Measurements from ENCODE around the gene ZMYND11. TPM values are rescaled to one million over a fixed set of nuclear protein-coding genes. Genes with fewer than 3 reads are reported as not detected.

Gene ZMYND11
- total and polyA plus RNA-seq, 2 experiments from 2014 or later: 31.5 to 70.2 TPM

- H3K27me3 ChIP-seq: no peaks in the 10 kb centered on the region
Measured at GRCh38 chr10:129810-130209, 5.4 kb upstream of the ZMYND11 start.

GRCh38 chr10:132946-133898 is 2.0 kb upstream of the ZMYND11 start:
- H3K4me3 ChIP-seq: peak overlapping the region; percentile 92
- peaks cover 33% of the 10 kb centered on the region for H3K4me1 ChIP-seq (ENCODE audit: insufficient read depth)
- TF ChIP-seq CTCF (IDR thresholded peaks at IDR 0.05; ENCODE audit: poor library complexity) (no peak), EZH2phosphoT487 (IDR thresholded peaks at IDR 0.05; ENCODE audit: low read depth, severe bottlenecking, unreplicated experiment) (no peak), EZH2 (IDR thresholded peaks at IDR 0.05; ENCODE audit: borderline replicate concordance) (no peak)
- peak; percentile 30 for DNase-seq (ENCODE audit: low spot score)
- peaks cover 21% of the 10 kb centered on the region for H4K20me1 ChIP-seq (ENCODE audit: insufficient read depth, poor library complexity, severe bottlenecking)
- H3K79me2 ChIP-seq: peaks cover 56% of the 10 kb centered on the region
- H3K27ac ChIP-seq: peak overlapping the region; percentile 99
- no peaks in the 10 kb centered on the region for H3K36me3 ChIP-seq (replicated peaks; ENCODE audit: insufficient read depth, low read depth)
- peak overlapping the region; percentile 83 for H3K4me2 ChIP-seq
- no peaks in the 10 kb centered on the region for H3K9me3 ChIP-seq (ENCODE audit: low read depth)
- H2AFZ ChIP-seq: peak overlapping the region; percentile 96
- H3K9me2 ChIP-seq (replicated peaks; ENCODE audit: insufficient read depth): no peaks in the 10 kb centered on the region
- 39% methylated on average over 10 of the region's 10 CpGs for WGBS (ENCODE audit: low lambda C conversion rate, missing lambda C conversion rate)
- H3K27me3 ChIP-seq: no peaks in the 10 kb centered on the region

More at GRCh38 chr10:129810-130209, 5.4 kb upstream of the ZMYND11 start:
- no peaks in the 10 kb centered on the region for H3K9me3 ChIP-seq (ENCODE audit: low read depth)
- no peaks in the 10 kb centered on the region for H3K36me3 ChIP-seq (replicated peaks; ENCODE audit: insufficient read depth, low read depth)
- no peaks in the 10 kb centered on the region for H4K20me1 ChIP-seq (ENCODE audit: insufficient read depth, poor library complexity, severe bottlenecking)
- H3K4me1 ChIP-seq (ENCODE audit: insufficient read depth): peaks cover 24% of the 10 kb centered on the region
- whole genome bisulfite sequencing (ENCODE audit: low lambda C conversion rate, missing lambda C conversion rate): 35% methylated on average over 4 of the region's 4 CpGs
- DNase-seq (ENCODE audit: low spot score): no peak
- H3K79me2 ChIP-seq: peaks cover 31% of the 10 kb centered on the region
- no peaks in the 10 kb centered on the region for H3K9me2 ChIP-seq (replicated peaks; ENCODE audit: insufficient read depth)
- H3K27ac ChIP-seq: no peak overlapping the region
- H3K4me2 ChIP-seq: no peak overlapping the region
- no peak overlapping the region for H2AFZ ChIP-seq
- TF ChIP-seq EZH2 (IDR thresholded peaks at IDR 0.05; ENCODE audit: borderline replicate concordance) (no peak), EZH2phosphoT487 (IDR thresholded peaks at IDR 0.05; ENCODE audit: low read depth, severe bottlenecking, unreplicated experiment) (no peak), CTCF (IDR thresholded peaks at IDR 0.05; ENCODE audit: poor library complexity) (no peak)
- no peak overlapping the region for H3K4me3 ChIP-seq

- peak overlapping the region; percentile 83 for H3K4me2 ChIP-seq
Measured at GRCh38 chr10:134247-135131, 766 bp upstream of the ZMYND11 start.

More at GRCh38 chr10:134247-135131, 766 bp upstream of the ZMYND11 start:
- TF ChIP-seq EZH2phosphoT487 (IDR thresholded peaks at IDR 0.05; ENCODE audit: low read depth, severe bottlenecking, unreplicated experiment) (no peak), CTCF (IDR thresholded peaks at IDR 0.05; ENCODE audit: poor library complexity) (no peak), EZH2 (IDR thresholded peaks at IDR 0.05; ENCODE audit: borderline replicate concordance) (no peak)
- Histone ChIP-seq H3K79me2 (peaks cover 68% of the 10 kb centered on the region), H3K27me3 (no peaks in the 10 kb centered on the region), H3K27ac (peak overlapping the region; percentile 99), H3K9me3 (ENCODE audit: low read depth) (no peaks in the 10 kb centered on the region), H4K20me1 (ENCODE audit: insufficient read depth, poor library complexity, severe bottlenecking) (peaks cover 34% of the 10 kb centered on the region), H3K4me1 (ENCODE audit: insufficient read depth) (peaks cover 33% of the 10 kb centered on the region), H3K36me3 (replicated peaks; ENCODE audit: insufficient read depth, low read depth) (no peaks in the 10 kb centered on the region), H3K9me2 (replicated peaks; ENCODE audit: insufficient read depth) (no peaks in the 10 kb centered on the region), H2AFZ (peak overlapping the region; percentile 96), H3K4me3 (peak overlapping the region; percentile 92)
- 1% methylated on average over 61 of the region's 84 CpGs for WGBS (ENCODE audit: low lambda C conversion rate, missing lambda C conversion rate)
- DNase-seq (ENCODE audit: low spot score): peak; percentile 74

All from hepatocyte (in vitro differentiated cells).